Measurements from ENCODE around the gene NPIPA1.
"Not testable (repeated sequence)": the region's sequence is repeated elsewhere in the genome, so short reads cannot be mapped to it uniquely, and the experiment has no call there.

DNA sequence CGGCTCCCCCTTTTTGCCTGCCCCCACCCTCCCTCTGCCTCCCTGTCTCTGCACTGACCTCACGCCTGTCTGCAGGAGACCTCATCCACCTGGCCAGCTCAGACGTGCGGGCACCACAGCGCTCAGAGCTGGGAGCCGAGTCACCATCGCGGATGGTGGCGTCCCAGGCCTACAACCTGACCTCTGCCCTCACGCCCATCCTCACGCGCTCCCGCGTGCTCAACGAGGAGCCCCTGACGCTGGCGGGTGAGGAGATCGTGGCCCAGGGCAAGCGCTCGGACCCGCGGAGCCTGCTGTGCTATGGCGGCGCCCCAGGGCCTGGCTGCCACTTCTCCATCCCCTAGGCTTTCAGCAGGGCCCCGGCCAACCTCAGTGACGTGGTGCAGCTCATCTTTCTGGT, 8.1 kb upstream of the NPIPA1 start:
- TF ChIP-seq, protein P1, sequence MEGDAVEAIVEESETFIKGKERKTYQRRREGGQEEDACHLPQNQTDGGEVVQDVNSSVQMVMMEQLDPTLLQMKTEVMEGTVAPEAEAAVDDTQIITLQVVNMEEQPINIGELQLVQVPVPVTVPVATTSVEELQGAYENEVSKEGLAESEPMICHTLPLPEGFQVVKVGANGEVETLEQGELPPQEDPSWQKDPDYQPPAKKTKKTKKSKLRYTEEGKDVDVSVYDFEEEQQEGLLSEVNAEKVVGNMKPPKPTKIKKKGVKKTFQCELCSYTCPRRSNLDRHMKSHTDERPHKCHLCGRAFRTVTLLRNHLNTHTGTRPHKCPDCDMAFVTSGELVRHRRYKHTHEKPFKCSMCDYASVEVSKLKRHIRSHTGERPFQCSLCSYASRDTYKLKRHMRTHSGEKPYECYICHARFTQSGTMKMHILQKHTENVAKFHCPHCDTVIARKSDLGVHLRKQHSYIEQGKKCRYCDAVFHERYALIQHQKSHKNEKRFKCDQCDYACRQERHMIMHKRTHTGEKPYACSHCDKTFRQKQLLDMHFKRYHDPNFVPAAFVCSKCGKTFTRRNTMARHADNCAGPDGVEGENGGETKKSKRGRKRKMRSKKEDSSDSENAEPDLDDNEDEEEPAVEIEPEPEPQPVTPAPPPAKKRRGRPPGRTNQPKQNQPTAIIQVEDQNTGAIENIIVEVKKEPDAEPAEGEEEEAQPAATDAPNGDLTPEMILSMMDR (conservative IDR thresholded peaks at IDR 0.05 in 1 of 2, IDR thresholded peaks at IDR 0.05 in 1 of 2; ENCODE audit: extremely low read depth in 1 of 2, insufficient read depth in 1 of 2, low read depth in 1 of 2, low read length in 2 of 2), result not testable (repeated sequence)
- TF ChIP-seq EZH2 (IDR thresholded peaks at IDR 0.05; ENCODE audit: borderline replicate concordance, low read length), result not testable (repeated sequence)
